Measurements from ENCODE around the gene MCUR1. TPM values are rescaled to one million over a fixed set of nuclear protein-coding genes. Genes with fewer than 3 reads are reported as not detected.

MCUR1 gene
- total and polyA plus RNA-seq, 2 of the 13 experiments (the other 11 are each of a cell fraction or from before 2014, with no cell fraction given): 8.0 to 29.6 TPM

- TF ChIP-seq NR2F1 (CRISPR knock-in tag; IDR thresholded peaks at IDR 0.05) (peak; percentile 97 to 99), ZNF678 (CRISPR knock-in tag; IDR thresholded peaks at IDR 0.05) (no peak), SP2 (CRISPR knock-in tag; IDR thresholded peaks at IDR 0.05) (no peak), BRF2 (CRISPR knock-in tag; IDR thresholded peaks at IDR 0.05) (no peak), ZSCAN21 (CRISPR knock-in tag; IDR thresholded peaks at IDR 0.05; ENCODE audit: borderline replicate concordance) (no peak), RFXANK (CRISPR knock-in tag; IDR thresholded peaks at IDR 0.05) (no peak), ZNF326 (CRISPR knock-in tag; IDR thresholded peaks at IDR 0.05; ENCODE audit: borderline replicate concordance) (no peak), NR2F6 (IDR thresholded peaks at IDR 0.05) (peak; percentile 100), NR2F6 (CRISPR knock-in tag; IDR thresholded peaks at IDR 0.05) (peak; percentile 99), ZNF230 (CRISPR knock-in tag; IDR thresholded peaks at IDR 0.05) (no peak), ZKSCAN8 (CRISPR knock-in tag; IDR thresholded peaks at IDR 0.05; ENCODE audit: borderline replicate concordance) (0 out of 2 replicates have a peak, but pooled peaks have one; percentile 51), ZNF674 (CRISPR knock-in tag; IDR thresholded peaks at IDR 0.05; ENCODE audit: low read depth) (no peak), ZNF597 (CRISPR knock-in tag; IDR thresholded peaks at IDR 0.05) (no peak), ZNF101 (CRISPR knock-in tag; IDR thresholded peaks at IDR 0.05; ENCODE audit: borderline replicate concordance, low read depth) (no peak), DDIT3 (CRISPR knock-in tag; IDR thresholded peaks at IDR 0.05) (no peak), ZHX1 (CRISPR knock-in tag; IDR thresholded peaks at IDR 0.05; ENCODE audit: low read depth) (no peak), PREB (CRISPR knock-in tag; IDR thresholded peaks at IDR 0.05) (no peak), FOXA1 (IDR thresholded peaks at IDR 0.05) (peak; percentile 48; the same call in 1 of the 2 replicates), FOXA1 (CRISPR knock-in tag; IDR thresholded peaks at IDR 0.05) (peak; percentile 50), NFYB (CRISPR knock-in tag; IDR thresholded peaks at IDR 0.05) (no peak), ZNF329 (CRISPR knock-in tag; IDR thresholded peaks at IDR 0.05; ENCODE audit: low read depth) (no peak), ZNF556 (CRISPR knock-in tag; IDR thresholded peaks at IDR 0.05; ENCODE audit: borderline replicate concordance) (no peak), ZNF737 (CRISPR knock-in tag; IDR thresholded peaks at IDR 0.05; ENCODE audit: borderline replicate concordance) (no peak), RELA (CRISPR knock-in tag; IDR thresholded peaks at IDR 0.05) (no peak), RARA (CRISPR knock-in tag; IDR thresholded peaks at IDR 0.05) (peak; percentile 95), SNRNP70 (IDR thresholded peaks at IDR 0.05; ENCODE audit: low read depth, low read length) (no peak)
Observed at GRCh38 chr6:13818341-13818740, 4.0 kb upstream of the MCUR1 start (continued).

All from HepG2 (cell line).